CD4-positive, alpha-beta T cell treated with Interleukin-6 at 100 ng/mL for 8 hours (primary cell): ENCODE results near the gene JPH3.

Source experiments
- DNase-seq: peaks from one replicate; pipeline ENCODE4 v3.0.0-alpha.2; 2020; ENCODE audit warnings: mixed read lengths, low spot score

Gene JPH3

DNA sequence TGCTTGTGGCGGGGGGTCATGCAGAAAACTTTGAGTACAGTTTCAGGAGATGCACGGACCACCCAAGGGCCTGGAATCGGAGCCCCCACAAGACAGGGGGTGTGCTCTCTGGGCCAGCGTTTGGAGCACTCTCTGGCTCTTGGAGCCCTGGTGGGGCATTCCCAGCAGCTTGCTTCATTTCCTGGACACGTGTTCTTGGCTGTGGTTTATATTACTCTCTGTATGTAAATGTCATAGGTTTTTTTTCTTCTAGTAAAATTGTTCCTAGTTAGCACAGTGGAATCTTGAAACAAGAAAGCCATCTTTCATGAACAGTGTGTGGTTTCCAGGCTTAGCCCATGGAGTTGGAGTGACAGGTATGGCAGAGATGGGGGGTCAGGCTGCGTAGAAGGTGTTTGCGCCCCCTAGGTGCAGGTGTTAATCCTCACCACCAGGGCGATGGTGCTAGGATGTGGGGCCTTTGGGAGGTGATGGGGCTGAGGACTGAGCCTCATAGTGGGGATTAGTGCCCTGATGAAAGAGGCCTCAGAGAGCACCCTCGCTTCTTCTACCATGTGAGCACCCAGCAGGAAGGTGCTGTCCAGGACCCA lies 79.8 kb downstream of the JPH3 start:
- no peak for DNase-seq

DNA sequence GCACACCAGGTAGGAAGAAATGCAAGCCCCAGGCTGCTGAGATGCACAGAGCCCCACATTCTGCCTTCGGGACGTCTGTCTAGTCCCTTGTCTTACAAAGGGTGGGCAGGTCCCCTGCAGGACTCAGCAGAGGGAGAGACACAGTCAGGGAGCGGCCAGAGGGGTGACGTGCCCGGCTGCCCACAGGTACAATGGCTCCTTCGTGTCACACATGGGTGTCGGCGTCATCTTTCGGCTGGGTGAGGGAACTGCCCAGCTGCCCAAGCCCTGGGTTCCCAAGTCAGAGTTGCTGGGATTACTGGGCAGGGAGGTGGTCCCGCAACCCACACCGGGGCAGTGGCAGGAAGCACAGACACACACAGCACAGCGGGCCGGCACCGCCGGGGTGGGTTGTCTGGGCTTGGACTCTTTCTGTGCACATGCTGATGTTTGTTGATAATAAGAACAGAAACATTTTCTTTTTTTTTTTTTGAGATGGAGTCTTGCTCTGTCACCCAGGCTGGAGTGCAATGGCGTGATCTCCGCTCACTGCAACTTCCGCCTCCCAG lies 80.6 kb downstream of the JPH3 start:
- no peak for DNase-seq

DNA sequence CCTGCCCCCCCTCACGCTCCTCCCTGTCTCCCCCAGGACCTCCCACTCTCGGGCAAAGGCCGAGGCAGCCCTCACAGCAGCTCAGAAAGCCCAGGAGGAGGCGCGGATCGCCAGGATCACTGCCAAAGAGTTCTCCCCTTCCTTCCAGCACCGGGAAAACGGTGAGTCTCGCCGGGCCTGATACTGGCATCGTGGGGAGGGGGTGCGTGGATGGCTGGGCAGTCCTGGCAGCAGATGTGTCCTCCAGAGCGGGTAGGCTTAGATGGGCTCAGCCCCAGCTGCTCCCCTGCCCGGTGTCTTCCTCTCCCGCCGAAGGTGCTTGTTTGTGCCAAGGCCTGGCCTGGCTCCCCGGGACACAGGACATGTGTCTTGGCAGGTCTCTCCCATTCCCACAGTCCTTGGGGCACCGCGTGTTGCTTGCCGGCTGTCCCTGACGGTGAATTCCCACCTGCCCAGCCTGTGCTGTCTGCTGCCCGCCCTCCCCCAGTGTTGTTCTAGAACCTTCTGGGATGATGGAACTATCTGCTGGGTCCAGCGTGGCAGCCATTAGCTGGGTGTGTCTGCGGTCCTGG lies 81.9 kb downstream of the JPH3 start:
- no peak for DNase-seq

DNA sequence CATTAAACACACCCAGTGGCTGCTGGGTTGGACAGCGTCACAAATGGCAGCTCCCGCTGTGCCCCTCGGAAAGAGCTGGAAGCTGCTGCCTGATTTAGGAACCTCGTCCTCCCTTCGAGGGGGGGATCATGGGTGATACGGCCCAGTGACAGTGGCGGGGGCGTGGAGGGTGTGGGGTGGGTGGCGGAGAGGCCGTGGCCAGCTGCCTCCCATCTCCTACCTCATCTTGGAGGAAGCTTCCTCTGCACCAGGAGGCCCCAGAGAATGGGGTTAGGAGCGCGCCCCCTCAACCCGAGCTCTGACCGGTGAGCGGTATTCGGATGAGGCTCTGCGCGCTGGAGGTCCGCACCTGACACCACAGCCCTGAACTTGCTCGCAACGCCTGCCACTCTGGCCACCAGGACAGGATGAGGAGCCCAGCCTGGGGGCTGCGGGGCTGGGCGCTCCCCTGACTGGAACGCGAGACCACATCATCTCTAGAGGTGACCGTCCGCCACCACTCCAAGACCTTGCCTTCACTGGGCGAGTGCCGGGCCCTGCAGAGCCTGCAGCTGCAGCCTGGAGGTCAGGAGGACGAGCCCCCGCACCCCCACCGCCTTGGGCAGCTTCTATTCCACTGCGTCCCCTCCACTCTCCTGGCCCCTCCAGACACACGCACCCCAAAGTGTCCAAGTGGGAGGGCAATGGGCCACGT lies 82.5 kb downstream of the JPH3 start:
- DNase-seq: no peak

DNA sequence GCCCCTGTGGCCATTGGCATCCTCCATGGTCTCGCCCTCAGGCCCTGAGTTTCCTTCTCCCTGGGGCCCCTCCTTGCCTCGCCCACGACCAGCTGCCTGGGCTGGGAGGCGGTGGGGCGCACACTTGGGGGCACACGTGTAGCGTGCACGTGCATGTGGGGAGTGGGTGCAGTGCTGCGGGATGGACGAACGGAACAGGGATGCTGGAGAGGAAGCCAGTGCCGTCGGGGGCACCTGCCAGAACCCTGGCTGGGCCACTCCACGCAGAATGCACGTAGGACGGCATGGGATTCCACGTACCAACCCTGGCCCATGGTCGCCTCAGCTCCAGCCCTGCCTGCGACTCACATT lies 83.1 kb downstream of the JPH3 start:
- DNase-seq: no peak

DNA sequence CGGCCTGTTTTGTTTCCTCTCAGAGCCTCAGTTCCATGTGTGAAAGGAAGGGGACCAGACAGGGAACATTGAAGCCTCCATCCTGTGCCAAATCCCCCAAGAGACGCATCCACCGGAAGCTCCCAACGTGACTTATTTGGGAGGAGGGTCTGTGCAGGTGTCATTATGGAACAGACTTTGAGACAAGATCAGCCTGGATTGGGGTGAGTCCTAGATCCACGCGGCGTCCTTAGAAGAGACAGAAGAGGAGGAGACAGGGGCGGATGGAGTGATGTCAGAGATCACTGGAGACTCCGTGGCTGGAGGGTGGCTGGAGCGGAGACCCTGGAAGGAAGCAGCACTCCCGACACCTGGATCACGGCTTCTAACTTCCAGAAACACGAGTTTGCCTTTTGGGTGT lies 83.5 kb downstream of the JPH3 start:
- no peak for DNase-seq

DNA sequence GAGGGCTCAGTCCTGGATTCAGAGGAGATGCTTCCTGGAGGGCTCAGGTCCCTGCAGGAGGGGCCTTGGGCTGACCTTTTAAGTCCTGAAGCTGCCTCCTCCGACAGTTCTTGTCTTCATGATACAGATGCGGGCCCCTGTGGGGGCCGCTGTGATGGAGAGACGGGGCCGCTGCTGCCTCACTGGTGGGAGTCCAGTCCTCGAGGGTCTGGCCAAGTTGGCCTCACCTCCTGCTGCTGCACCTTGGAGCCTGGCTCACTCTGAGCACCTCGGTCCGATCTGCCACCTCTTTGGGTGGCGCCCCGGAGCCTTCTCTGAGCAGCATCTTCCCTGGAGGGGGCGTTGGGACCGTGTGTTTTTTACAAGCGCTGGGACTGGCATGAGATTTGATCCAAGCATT lies 84.4 kb downstream of the JPH3 start:
- DNase-seq: no peak

DNA sequence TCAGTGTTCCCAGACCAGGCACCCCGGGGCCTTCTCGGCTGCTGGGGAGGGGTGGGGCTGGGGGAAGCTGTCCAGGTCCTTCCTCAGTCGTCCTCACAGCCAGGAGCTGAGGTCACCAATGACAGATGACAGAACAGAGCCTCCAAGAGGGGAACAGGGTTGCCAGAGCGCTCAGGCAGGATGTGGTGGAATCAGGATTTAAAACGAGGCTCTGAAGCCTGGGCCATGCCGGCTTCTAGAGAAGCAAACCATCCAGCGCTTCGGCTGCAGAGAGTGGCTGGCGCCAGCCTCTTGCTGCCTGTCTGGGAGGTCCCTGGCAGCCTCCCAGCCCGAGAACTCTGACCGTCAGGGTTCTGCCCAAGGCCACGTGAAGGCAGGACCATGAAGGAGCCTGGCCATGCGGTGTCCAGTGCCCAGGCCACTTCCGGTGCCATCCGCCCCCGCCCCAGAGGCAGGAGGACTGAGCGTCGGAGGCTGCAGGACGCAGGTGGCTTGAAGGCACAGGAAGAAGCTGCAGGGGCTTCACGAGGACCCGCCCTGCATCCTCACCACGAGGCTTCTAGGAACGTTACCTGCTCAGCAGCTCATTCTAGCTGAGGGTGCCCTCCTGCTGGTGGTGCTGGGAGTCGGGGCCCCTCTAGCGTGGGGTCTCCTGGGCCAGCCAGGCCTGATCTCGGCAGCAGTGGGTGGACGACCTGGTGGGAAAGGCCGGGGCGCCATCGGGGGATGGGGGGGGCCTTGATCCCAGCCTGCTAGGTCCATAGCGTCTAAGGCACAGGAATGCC lies 85.0 kb downstream of the JPH3 start:
- no peak for DNase-seq

DNA sequence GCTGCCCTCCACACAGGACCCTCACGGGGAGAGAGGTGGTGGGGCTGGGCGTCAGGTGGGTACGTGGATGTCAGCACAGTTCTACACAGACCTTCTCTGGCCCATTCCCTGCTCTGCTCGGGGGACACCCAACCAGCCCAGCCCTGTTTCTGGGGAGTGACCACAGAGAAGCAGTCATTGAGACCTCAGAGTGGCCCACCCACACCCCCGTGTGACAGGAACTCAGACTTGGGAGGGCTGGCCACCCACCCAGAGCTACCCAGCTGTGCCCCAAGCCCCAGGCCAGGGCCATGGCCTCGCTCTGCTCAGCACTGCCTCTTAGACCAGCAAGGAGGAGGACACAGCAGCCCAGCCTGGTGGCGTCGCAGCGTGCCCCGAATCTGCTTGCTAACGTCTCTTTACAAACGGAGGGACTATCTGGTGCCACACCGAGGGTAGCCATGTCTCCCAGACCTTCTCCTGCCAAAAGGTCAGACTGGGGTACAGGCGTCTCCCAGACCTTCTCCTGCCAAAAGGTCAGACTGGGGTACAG lies 85.8 kb downstream of the JPH3 start:
- DNase-seq: no peak

DNA sequence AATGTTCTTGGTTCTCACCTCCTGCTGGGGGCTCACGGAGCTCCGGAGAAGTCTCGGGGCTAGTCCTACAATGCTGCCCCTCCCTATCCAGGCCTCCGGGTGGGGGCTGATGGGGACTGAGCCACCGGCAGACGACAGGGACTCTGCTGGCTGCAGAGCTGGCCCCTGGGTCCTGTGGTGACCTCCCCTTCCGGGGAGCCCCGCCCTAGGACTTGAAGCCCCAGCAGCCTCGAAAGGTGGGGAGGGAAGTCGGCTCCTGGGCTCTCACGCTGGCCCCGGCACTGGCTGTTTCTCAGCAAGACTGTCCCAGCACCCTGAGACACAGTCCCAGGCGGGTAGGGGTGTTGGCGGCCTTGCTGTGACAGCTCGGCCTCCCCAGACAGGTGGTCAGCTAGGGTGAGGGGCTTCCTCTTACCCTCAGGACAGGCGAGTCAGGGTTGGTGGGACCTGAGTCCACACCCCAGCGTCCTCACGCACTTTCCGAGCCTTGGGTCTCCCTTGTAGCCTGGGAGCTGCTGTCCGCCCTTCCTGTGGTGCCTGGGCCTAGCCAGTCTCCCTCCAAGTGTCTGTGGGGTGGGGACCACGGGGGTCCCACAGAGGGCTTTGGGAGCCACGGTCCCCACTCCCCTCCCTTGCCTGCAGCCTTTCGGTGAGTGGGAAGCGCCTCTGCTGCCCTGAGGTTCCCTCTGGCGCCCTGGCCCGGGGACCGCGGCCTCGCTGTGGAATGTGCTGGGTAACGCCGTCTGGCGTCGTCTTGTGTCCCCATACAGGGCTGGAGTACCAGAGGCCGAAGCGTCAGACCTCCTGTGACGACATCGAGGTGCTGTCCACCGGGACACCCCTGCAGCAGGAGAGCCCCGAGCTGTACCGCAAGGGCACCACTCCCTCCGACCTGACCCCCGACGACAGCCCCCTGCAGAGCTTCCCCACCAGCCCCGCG lies 86.8 kb downstream of the JPH3 start:
- DNase-seq: no peak

DNA sequence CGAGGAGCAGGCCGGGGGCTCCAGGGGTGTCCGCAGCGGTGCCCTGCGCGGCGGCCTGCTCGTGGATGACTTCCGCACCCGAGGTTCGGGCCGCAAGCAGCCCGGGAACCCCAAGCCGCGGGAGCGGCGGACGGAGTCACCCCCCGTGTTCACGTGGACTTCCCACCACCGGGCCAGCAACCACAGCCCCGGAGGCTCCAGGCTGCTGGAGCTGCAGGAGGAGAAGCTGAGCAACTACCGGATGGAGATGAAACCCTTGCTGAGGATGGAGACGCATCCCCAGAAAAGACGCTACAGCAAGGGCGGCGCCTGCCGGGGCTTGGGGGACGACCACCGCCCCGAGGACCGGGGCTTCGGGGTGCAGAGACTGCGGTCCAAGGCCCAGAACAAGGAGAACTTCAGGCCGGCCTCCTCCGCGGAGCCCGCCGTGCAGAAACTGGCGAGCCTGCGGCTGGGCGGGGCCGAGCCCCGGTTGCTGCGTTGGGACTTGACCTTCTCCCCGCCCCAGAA lies 87.7 kb downstream of the JPH3 start:
- no peak for DNase-seq

DNA sequence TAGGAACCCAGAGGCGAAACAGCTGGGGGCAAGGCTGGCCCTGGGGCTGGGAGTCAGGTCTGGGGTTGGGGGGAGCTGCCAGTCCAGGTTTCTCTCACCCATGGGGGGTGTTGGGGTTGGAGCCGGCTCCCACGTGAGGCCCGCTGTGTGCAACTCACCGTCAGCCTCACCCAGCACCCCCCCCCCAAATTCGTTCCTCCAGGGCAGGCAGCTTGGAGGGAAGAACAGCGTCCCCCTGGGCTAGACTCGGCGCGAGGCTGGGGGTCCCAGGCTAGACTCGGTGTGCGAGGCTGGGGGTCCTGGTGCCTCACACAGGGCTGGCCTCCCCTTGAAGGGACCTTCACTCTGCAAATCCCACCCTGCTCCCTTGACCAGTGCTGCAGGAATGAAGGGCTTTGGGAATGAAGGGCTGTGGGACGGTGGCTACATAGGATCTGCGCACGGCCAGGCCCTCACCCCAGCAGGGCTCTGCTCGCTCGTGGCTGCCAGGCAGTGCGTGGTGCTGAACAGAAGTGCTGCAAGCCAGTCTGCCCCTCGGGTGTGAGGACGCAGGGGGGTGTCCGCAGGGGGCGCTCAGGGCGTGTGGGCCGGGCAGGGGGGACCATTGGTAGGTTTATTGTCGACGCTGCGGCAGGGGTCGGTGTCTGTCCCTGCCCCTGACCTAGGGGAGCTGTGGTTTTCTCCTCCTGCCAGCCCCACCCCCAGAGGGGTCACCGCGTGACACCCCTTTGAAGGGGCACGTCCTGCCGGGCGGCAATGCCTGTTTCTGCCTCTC lies 88.8 kb downstream of the JPH3 start:
- DNase-seq: no peak

DNA sequence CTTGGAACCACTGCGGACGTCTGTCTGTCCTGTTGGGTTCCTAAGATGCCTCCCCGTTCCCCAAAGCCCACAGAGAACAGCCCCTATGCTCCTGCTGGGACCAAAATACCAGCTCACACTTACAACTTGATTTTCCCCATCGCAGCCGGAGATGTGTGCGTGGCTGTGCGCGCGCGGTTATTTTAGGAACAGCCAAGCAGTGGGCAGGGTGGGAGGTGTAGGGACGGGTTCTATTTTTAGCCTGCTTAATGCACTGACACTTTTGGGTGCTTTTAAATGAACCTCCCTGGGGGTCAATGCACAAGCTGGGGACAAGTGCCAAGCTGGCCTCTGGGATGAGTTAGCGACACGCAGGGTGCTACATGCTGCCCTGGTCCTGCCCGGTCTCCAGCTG lies 89.4 kb downstream of the JPH3 start:
- DNase-seq: no peak

DNA sequence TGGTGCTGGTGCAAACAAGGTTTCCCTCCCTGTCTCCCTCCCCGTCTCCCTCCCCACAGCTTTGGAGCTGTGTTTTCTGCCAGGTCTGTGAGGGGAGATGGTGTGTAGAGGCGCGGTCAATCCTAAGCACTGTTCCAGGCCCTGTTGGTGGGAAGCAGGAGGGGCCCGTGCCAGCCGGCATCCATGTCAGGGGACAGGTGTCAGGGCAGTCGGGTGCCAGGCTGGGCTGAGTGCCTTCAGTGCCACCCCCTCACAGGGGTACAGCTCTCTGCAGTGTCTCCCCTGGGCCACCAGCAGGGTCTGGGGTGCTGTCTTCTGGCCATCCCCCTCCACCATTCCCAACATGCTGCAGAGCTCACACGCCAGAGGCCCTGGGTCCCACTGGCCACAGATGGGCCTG lies 89.9 kb downstream of the JPH3 start:
- no peak for DNase-seq

DNA sequence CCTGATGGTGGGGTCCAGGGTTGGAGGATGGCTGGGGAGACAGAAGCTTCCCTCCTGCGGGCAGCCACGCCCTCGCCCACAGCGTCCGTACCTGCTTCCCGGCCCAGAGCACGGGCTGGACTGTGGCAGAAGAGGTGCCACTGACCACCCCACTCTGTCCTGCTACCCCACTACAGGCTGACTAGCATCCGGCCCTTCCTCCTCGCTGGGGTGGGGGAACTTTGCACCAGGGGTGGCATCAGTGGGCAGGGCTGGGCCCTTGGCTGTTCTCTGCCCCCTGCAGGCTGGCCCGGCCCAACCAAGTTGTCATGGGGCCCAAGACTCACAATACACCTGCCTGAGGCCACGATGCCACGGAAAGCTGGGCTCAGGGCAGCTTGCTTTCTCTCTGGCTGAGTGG lies 90.4 kb downstream of the JPH3 start:
- DNase-seq: no peak

DNA sequence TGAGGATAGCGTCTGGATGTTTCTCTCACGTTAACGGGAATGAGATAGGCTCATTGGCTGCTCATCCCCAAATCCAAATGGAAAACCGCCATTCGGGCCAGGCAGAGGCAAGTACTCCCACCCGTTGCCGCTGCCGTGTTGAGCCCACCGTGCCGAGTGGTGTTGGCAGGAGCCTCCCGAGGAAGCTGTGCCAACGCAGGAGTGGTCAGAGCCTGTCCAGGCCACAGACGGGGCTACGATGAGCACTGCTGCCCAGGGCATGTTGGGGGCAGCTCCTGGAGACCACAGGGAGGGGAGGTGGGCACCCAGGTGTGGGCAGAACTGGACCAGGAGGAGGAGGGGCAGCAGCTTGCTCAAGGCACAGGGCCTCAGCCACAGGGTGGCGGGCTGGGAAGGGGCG lies 91.5 kb downstream of the JPH3 start:
- no peak for DNase-seq

DNA sequence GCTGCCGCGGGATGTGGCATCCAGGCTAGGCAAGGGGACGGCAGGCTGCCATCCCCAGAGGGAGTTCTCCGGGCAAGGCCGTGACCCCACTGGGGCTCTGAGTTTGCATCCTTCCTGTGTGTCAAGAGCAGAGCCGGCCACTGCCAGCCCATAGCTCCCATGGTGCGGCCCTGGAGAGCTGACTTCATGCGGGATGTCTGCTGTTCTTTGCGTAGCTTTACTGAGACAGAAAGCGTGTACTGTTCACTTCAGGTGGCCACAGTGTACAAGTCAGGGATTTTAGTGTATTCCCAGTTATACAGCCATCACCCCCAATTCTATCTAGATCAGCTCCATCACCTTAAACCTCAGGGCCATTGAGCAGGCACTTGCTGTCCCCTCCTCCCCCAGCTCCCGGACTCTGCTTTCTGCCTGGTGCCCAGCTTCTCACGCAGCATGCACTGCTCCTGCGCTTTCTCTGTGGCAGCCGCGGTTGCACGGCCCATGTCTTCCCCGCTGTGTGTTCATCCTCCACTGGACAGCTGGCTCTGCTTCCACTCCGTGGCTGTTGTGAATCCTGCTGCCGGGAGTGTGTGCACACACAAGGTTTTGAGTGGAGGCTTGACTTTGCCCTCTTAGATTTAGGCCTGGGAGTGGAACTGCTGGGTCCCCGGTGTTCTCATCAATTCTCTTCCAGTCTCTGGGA lies 92.3 kb downstream of the JPH3 start:
- DNase-seq: no peak

DNA sequence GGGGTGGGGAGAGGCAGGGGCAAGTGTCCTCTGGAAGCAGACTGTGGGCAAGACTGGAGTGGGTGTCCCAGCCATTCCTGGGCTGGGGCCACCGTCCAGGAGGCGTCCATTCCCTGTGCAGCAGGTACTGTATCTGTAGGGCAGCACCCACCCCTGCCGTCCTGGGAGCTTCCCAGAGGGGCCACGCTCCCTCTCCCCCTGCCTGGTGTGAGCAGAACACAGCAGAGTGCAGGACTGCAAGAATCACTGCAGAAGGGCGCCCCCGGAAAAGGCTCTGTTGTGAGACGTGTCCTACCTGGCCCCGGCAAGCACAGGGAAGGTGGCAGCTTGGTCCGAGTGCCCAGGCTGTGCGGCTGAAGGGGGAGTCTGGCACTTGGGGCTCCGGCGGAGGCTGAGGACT lies 93.2 kb downstream of the JPH3 start:
- no peak for DNase-seq

DNA sequence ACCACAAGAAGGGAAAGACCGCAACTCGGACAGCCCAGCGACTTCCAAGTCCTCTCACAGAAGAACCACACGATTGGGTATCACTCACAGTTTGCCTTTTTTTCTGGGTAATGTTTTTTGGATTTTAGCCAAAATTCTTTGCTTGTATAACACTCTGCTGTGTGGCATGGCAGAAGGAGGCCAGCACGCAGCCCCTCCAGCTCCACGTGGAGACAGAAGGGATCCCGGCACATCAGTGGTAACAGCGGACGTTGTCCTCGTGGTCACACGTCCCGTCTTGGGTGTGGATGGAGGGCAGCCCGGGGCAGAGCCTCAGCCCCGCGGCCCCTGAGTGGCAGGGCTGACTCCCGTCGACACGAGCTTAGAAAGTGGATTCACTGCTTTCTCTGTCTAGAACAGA lies 94.4 kb downstream of the JPH3 start:
- DNase-seq: no peak

DNA sequence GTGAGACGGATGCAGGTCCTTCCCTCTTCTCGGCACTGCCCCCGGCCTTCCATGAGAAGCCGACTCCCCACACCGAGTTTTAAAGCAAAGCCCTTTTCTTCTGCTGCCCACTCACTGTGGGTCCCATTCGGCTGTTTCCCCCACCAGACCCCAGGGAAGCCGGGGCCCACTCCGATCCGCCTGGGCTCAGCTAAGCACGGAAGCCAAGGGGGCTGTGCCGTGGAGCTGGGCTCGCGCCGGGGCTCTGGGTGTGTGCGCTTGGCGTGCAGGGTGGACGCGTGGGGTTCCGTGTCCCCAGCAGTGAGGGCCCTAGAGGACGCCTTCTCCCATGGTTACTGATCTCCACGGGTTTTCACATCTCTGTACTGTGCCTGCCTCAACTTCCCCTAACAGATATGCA lies 94.9 kb downstream of the JPH3 start:
- no peak for DNase-seq
